Fibroblast of skin of left biceps (primary cell): ENCODE data around the gene CEACAM4.
"Not testable (repeated sequence)": the region's sequence is repeated elsewhere in the genome, so short reads cannot be mapped to it uniquely, and the experiment has no call there.

Experiments used
- DNase-seq, 2 experiments: peaks; one replicate each; pipeline ENCODE4 v3.0.0-alpha.2; 2013; ENCODE audit warnings: low read depth in 2 of 2

Gene CEACAM4

GRCh38 chr19:41626877-41627276, at the start of gene CEACAM4:
Gene CEACAM4, minus strand, starts transcription at chr19:41627074. Its CDS starts 111 bp downstream, at chr19:41626963.
- DNase-seq: no peak

GRCh38 chr19:41671486-41671885, 44.6 kb upstream of the CEACAM4 start:
- no peak for DNase-seq

GRCh38 chr19:41670755-41671154, 43.9 kb upstream of the CEACAM4 start:
- no peak for DNase-seq

GRCh38 chr19:41668315-41668714, 41.4 kb upstream of the CEACAM4 start:
- DNase-seq: no peak

- DNase-seq: no peak
These were observed 39.2 kb upstream of the CEACAM4 start for GRCh38 chr19:41666075-41666474.

- DNase-seq: no peak
These were observed 30.3 kb upstream of the CEACAM4 start for GRCh38 chr19:41657157-41657556.

GRCh38 chr19:41656756-41657155, 29.9 kb upstream of the CEACAM4 start:
- DNase-seq: not testable (repeated sequence)

- DNase-seq: no peak
These were observed 25.4 kb upstream of the CEACAM4 start for GRCh38 chr19:41652250-41652649.

GRCh38 chr19:41649827-41650226, 23.0 kb upstream of the CEACAM4 start:
- no peak for DNase-seq

GRCh38 chr19:41646589-41647204, 19.8 kb upstream of the CEACAM4 start:
- no peak for DNase-seq

GRCh38 chr19:41641879-41642485, 15.1 kb upstream of the CEACAM4 start:
- DNase-seq: peak; percentile 1

- no peak for DNase-seq
These were observed 11.8 kb upstream of the CEACAM4 start for GRCh38 chr19:41638641-41639081.

- no peak for DNase-seq
These were observed 10.6 kb upstream of the CEACAM4 start for GRCh38 chr19:41637484-41637883.

GRCh38 chr19:41627966-41628675, 1.2 kb upstream of the CEACAM4 start:
- DNase-seq: no peak

GRCh38 chr19:41626278-41626677, 596 bp downstream of the CEACAM4 start:
- no peak for DNase-seq

- no peak for DNase-seq
These were observed 1.9 kb downstream of the CEACAM4 start for GRCh38 chr19:41624937-41625336.

GRCh38 chr19:41624515-41624914, 2.4 kb downstream of the CEACAM4 start:
- no peak for DNase-seq

- no peak for DNase-seq
These were observed 3.5 kb downstream of the CEACAM4 start for GRCh38 chr19:41623360-41623759.

GRCh38 chr19:41621654-41622053, 5.2 kb downstream of the CEACAM4 start:
- DNase-seq: no peak

GRCh38 chr19:41621226-41621625, 5.6 kb downstream of the CEACAM4 start:
- DNase-seq: no peak

- no peak for DNase-seq
These were observed 6.7 kb downstream of the CEACAM4 start for GRCh38 chr19:41620171-41620570.

- DNase-seq: no peak
These were observed 7.8 kb downstream of the CEACAM4 start for GRCh38 chr19:41619018-41619556.
